ENCODE data around the gene L1CAM. TPM values are rescaled to one million over a fixed set of nuclear protein-coding genes. Genes with fewer than 3 reads are reported as not detected.

Gene L1CAM
- total and polyA plus RNA-seq, 2 of the 8 experiments (the other 6 are each of a cell fraction or from before 2014, with no cell fraction given) = 11.0 to 43.0 TPM

GRCh38 chrX:153919281-153919680, 33.3 kb upstream of the L1CAM start (continued):
- no peak for TF ChIP-seq JUND (IDR thresholded peaks at IDR 0.05; ENCODE audit: low read length)
- TF ChIP-seq EZH2 (IDR thresholded peaks at IDR 0.05; ENCODE audit: low read depth, low read length, severe bottlenecking) = no peak
- no peak for TF ChIP-seq PHF8 (conservative IDR thresholded peaks at IDR 0.05; ENCODE audit: low read depth, low read length)
- no peak for TF ChIP-seq BCL11A (IDR thresholded peaks at IDR 0.05; ENCODE audit: low read depth in 2 of 2, low read length in 2 of 2)
